K562 (cell line): Measurements from ENCODE around the gene TMEM107. TPM values are rescaled to one million over a fixed set of nuclear protein-coding genes. Genes with fewer than 3 reads are reported as not detected.

Source experiments
- CBFA2T3 ChIP-seq: fragments of 450-650 bp; IDR thresholded peaks from 2 replicates; pipeline ENCODE4 v1.6.1; 2017
- FOXP1 ChIP-seq: sonication (generic); formaldehyde crosslinking; IDR thresholded peaks from 2 replicates; pipeline ENCODE4 v1.8.0; 2022; ENCODE audit warnings: mild to moderate bottlenecking, missing genetic modification reagents
- HNRNPH1 ChIP-seq: fragments of 200-400 bp; formaldehyde crosslinking; optimal IDR thresholded peaks from 2 replicates; pipeline ENCODE3; 2017; ENCODE audit warnings: low read depth, mild to moderate bottlenecking, low read length, moderate library complexity
- MTA1 ChIP-seq: fragments of 450-650 bp; IDR thresholded peaks from 2 replicates; pipeline ENCODE4 v1.6.1; 2017; ENCODE audit warnings: borderline replicate concordance
- NCOA2 ChIP-seq, 2 experiments: fragments of 450-650 bp; IDR thresholded peaks; 2 replicates each; pipeline ENCODE4 v1.6.1; 2018; ENCODE audit warnings: mild to moderate bottlenecking in 2 of 2, moderate library complexity in 1 of 2; ENCODE audit not compliant: partially characterized antibody in 2 of 2
- NRF1 ChIP-seq, 2 experiments: fragments of 450-650 bp; IDR thresholded peaks in 1 of 2; conservative IDR thresholded peaks in 1 of 2; 2 replicates each; pipeline ENCODE4 v1.6.1; 2014; ENCODE audit warnings: mild to moderate bottlenecking in 2 of 2
- RBM15 ChIP-seq: fragments of 200-400 bp; formaldehyde crosslinking; IDR thresholded peaks from 2 replicates; pipeline ENCODE4 v1.6.1; 2018; ENCODE audit warnings: mild to moderate bottlenecking, low read length, moderate library complexity; ENCODE audit not compliant: insufficient read depth
- SIN3B ChIP-seq: fragments of 450-650 bp; IDR thresholded peaks from 2 replicates; pipeline ENCODE4 v1.6.1; 2017; ENCODE audit warnings: low read depth, mild to moderate bottlenecking, moderate library complexity
- SNRNP70 ChIP-seq: fragments of 200-400 bp; formaldehyde crosslinking; optimal IDR thresholded peaks from 2 replicates; pipeline ENCODE3; 2017; ENCODE audit warnings: low read depth, low read length
- SRF ChIP-seq, 2 experiments: fragments of 250-450, 450-650 bp in 1 of 2; sonication (Bioruptor Pico) in 1 of 2; sonication (generic) in 1 of 2; formaldehyde crosslinking; IDR thresholded peaks; 2 replicates each; pipeline versions ENCODE4 v1.5.0 to v1.5.1; 2020 to 2022; ENCODE audit warnings: mild to moderate bottlenecking in 1 of 2, missing genetic modification reagents in 1 of 2
- ZNF436 ChIP-seq: fragments of 250-450, 450-650 bp; sonication (Bioruptor Pico); formaldehyde crosslinking; IDR thresholded peaks from 2 replicates; pipeline ENCODE4 v1.7.0; 2020; ENCODE audit warnings: mild to moderate bottlenecking
- ZNF707 ChIP-seq: fragments of 250-450 bp; sonication (Bioruptor Pico); conservative IDR thresholded peaks from 2 replicates; pipeline ENCODE4 v1.8.0; 2022; ENCODE audit warnings: inconsistent platforms, mild to moderate bottlenecking, moderate library complexity
- ZSCAN29 ChIP-seq: fragments of 450-650 bp; IDR thresholded peaks from 2 replicates; pipeline ENCODE4 v1.6.1; 2017
- ZZZ3 ChIP-seq: fragments of 450-650 bp; IDR thresholded peaks from 2 replicates; pipeline ENCODE4 v1.6.1; 2016; ENCODE audit warnings: antibody characterized with exemption, mild to moderate bottlenecking, moderate library complexity
- polyA plus RNA-seq, 8 experiments: library from polyadenylated mRNA; depleted of rRNA in 4 of 8; stranded (reverse) in 5 of 8; unstranded in 3 of 8; fragments of >200 nt; fragmentation: Nextera tagmentation in 2 of 8; fragmentation: Illumina TruSeq in 1 of 8; extraction: Ambion mirVana in 2 of 8; extraction: Trizol in 1 of 8; gene quantifications; 2 replicates each; pipeline versions ENCODE4 v1.2.1 to v1.2.3, GENCODE V29; 2011 to 2014; ENCODE audit warnings: inconsistent platforms in 1 of 8, missing spikeins in 1 of 8
- total RNA-seq, 7 experiments: library from RNA; depleted of rRNA in 6 of 7; stranded (reverse); fragments of >200 nt in 6 of 7; fragmentation: Illumina TruSeq in 2 of 7; extraction: Trizol in 2 of 7; gene quantifications; 2 replicates each; pipeline versions ENCODE4 v1.2.1 to v1.2.3, GENCODE V29; 2011 to 2021; ENCODE audit warnings: low replicate concordance in 1 of 7
- TF ChIP-seq, protein P1 (sequence below): fragments of 250-450 bp; sonication (Bioruptor Pico); IDR thresholded peaks from 2 replicates; pipeline ENCODE4 v1.4.0; 2020; ENCODE audit warnings: mild to moderate bottlenecking, moderate library complexity
- TF ChIP-seq, protein P2 (sequence below): fragments of 450-650 bp; IDR thresholded peaks from one replicate; pipeline ENCODE4 v1.6.1; 2018; ENCODE audit warnings: mild to moderate bottlenecking, moderate library complexity; ENCODE audit not compliant: partially characterized antibody
- TF ChIP-seq, protein P3 (sequence below): fragments of 450-650 bp; IDR thresholded peaks from 2 replicates; pipeline ENCODE4 v1.6.1; 2017; ENCODE audit warnings: mild to moderate bottlenecking, moderate library complexity
- TF ChIP-seq, protein P4 (sequence below): fragments of 450-650 bp; IDR thresholded peaks from 2 replicates; pipeline ENCODE4 v1.7.0; 2016; ENCODE audit warnings: borderline replicate concordance
- TF ChIP-seq, protein P5 (sequence below): sonication (generic); formaldehyde crosslinking; IDR thresholded peaks from 2 replicates; pipeline ENCODE4 v1.8.0; 2022; ENCODE audit warnings: missing genetic modification reagents, mild to moderate bottlenecking, moderate library complexity, borderline replicate concordance

Gene TMEM107
- total and polyA plus RNA-seq, 9 of the 15 experiments (the other 6 are each of a cell fraction or from before 2014, with no cell fraction given), result 7.1 to 26.2 (median 16.9) TPM

DNA sequence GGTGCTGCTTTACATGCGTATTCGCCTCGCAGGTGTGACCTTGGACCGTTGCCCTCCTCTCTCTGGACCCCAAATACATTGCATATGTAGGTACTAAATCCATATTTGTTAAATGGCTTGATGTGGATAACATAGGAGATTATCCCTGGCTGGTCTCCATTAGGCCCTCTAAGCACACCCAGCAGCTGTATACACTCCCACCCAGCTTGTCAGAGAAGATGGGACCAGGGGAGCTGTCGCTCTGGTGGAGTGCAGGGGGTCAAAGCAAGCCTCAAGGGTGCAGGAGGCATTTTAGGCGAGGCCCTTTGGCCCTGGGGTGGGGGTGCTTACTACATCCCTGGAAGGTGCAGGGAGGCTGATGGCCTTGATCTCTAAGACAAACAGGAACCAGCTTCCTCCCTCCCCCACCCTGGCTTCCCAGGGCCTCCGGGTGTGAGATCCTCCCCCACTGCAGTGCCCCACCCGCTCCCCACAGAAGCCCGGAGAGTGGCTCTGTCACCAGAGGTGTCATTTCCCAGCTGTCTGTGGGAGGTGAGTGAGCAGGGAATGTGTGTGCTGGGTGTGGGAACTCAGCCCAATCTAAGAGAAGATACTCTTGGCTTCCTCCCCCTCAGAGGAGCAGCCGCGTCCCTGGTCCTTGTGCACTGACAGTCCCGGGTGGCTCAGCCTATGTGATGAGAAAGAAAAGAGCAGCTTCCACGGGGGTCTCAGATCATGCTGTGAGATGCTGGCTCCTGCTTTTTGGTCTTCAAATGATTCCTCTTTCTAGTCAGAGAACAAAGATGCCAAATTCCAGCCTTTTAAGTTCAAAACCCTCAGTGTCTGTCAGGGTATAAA lies 12.0 kb downstream of the TMEM107 start (continued):
- no peak for TF ChIP-seq SIN3B
- TF ChIP-seq, protein P1, sequence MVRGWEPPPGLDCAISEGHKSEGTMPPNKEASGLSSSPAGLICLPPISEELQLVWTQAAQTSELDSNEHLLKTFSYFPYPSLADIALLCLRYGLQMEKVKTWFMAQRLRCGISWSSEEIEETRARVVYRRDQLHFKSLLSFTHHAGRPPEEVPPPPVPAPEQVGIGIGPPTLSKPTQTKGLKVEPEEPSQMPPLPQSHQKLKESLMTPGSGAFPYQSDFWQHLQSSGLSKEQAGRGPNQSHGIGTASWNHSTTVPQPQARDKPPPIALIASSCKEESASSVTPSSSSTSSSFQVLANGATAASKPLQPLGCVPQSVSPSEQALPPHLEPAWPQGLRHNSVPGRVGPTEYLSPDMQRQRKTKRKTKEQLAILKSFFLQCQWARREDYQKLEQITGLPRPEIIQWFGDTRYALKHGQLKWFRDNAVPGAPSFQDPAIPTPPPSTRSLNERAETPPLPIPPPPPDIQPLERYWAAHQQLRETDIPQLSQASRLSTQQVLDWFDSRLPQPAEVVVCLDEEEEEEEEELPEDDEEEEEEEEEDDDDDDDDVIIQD (CRISPR knock-in tag), result no peak
- TF ChIP-seq ZZZ3, result no peak
- TF ChIP-seq, protein P2, sequence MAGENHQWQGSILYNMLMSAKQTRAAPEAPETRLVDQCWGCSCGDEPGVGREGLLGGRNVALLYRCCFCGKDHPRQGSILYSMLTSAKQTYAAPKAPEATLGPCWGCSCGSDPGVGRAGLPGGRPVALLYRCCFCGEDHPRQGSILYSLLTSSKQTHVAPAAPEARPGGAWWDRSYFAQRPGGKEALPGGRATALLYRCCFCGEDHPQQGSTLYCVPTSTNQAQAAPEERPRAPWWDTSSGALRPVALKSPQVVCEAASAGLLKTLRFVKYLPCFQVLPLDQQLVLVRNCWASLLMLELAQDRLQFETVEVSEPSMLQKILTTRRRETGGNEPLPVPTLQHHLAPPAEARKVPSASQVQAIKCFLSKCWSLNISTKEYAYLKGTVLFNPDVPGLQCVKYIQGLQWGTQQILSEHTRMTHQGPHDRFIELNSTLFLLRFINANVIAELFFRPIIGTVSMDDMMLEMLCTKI, result no peak
- peak in 1 of 2 experiments; percentile 45; a peak in 2 of 4 replicates for TF ChIP-seq NRF1 (conservative IDR thresholded peaks at IDR 0.05 in 1 of 2, IDR thresholded peaks at IDR 0.05 in 1 of 2)
- no peak for TF ChIP-seq ZSCAN29
- TF ChIP-seq, protein P3, sequence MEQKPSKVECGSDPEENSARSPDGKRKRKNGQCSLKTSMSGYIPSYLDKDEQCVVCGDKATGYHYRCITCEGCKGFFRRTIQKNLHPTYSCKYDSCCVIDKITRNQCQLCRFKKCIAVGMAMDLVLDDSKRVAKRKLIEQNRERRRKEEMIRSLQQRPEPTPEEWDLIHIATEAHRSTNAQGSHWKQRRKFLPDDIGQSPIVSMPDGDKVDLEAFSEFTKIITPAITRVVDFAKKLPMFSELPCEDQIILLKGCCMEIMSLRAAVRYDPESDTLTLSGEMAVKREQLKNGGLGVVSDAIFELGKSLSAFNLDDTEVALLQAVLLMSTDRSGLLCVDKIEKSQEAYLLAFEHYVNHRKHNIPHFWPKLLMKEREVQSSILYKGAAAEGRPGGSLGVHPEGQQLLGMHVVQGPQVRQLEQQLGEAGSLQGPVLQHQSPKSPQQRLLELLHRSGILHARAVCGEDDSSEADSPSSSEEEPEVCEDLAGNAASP, result no peak
- TF ChIP-seq ZNF707 (CRISPR knock-in tag), result no peak
- TF ChIP-seq, protein P4, sequence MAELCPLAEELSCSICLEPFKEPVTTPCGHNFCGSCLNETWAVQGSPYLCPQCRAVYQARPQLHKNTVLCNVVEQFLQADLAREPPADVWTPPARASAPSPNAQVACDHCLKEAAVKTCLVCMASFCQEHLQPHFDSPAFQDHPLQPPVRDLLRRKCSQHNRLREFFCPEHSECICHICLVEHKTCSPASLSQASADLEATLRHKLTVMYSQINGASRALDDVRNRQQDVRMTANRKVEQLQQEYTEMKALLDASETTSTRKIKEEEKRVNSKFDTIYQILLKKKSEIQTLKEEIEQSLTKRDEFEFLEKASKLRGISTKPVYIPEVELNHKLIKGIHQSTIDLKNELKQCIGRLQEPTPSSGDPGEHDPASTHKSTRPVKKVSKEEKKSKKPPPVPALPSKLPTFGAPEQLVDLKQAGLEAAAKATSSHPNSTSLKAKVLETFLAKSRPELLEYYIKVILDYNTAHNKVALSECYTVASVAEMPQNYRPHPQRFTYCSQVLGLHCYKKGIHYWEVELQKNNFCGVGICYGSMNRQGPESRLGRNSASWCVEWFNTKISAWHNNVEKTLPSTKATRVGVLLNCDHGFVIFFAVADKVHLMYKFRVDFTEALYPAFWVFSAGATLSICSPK, result no peak
- TF ChIP-seq, protein P5, sequence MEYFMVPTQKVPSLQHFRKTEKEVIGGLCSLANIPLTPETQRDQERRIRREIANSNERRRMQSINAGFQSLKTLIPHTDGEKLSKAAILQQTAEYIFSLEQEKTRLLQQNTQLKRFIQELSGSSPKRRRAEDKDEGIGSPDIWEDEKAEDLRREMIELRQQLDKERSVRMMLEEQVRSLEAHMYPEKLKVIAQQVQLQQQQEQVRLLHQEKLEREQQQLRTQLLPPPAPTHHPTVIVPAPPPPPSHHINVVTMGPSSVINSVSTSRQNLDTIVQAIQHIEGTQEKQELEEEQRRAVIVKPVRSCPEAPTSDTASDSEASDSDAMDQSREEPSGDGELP, result peak; percentile 97
- peak; percentile 86 for TF ChIP-seq MTA1
- TF ChIP-seq SRF (CRISPR knock-in tag; IDR thresholded peaks at IDR 0.05), result peak in 1 of 2 experiments; percentile 69; a peak in 1 of 4 replicates
- no peak for TF ChIP-seq SNRNP70
- no peak for TF ChIP-seq RBM15
- peak; percentile 56 for TF ChIP-seq CBFA2T3
- no peak for TF ChIP-seq ZNF436 (CRISPR knock-in tag)
- no peak for TF ChIP-seq HNRNPH1
- TF ChIP-seq NCOA2 (IDR thresholded peaks at IDR 0.05; ENCODE audit: partially characterized antibody in 2 of 2), result no peak
- no peak for TF ChIP-seq FOXP1 (CRISPR knock-in tag)
